ENCODE data around the gene MMS22L.

MMS22L gene

DNA sequence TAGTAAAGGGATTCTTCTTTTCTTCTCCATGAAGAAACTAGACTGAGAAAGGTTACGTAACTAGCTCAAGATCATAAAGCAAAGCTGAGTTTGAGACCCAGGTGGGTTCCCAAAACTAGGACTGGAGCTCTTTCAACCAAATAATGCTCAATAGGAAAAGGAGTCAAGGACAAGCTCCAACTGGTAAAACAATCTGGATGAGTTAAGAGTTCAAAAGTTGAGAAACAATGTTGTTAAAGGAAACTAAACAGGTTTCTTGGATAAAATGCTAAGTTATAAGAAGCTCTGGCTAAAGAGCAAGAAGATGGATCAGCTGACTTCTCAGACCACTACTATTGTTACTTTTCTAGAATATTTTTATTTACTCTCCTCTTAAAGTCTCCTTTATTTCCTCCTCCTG lies 137.3 kb downstream of the MMS22L start:
- no peak for DNase-seq (ENCODE audit: low read depth)

DNA sequence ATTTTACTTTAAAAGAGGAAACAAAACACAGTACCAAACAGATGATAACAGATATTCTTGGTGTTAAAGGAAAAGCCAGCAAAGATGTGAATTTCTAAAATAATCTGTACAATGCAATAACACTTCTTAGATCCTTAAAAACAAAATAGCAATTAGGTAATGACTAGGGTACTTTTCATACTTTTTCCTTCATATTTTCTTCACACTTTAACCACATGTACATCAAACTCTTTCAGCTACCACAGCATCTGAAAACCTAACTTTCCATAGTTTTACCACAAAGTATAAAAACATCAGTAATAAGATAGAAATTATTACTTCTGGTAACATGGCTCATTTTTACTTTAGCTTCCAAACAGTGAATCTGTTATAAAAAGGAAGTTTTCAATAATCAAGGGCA lies 141.3 kb downstream of the MMS22L start:
- DNase-seq (ENCODE audit: low read depth) = no peak

DNA sequence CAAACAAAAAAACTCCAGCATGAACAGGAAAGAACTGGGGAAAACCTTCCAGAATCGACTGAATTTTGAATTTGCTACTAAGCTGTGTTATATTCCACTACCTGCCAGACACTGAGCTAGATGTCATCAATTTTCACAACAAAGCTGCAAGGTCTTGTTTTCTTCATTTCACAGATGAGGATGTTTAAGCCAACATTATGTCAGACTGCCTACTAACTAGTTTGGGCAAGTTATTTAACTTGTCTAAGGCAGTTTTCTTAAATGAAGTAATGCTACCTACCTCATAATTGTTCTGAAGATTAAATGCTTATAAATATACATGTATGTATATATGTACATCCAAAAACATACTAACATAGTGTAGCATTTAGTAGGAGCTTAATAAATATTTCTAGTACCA lies 144.4 kb downstream of the MMS22L start:
- DNase-seq (ENCODE audit: low read depth) = no peak

GRCh38 chr6:97136626-97137358 lies 146.2 kb downstream of the MMS22L start:
- no peak for DNase-seq (ENCODE audit: low read depth)

DNA sequence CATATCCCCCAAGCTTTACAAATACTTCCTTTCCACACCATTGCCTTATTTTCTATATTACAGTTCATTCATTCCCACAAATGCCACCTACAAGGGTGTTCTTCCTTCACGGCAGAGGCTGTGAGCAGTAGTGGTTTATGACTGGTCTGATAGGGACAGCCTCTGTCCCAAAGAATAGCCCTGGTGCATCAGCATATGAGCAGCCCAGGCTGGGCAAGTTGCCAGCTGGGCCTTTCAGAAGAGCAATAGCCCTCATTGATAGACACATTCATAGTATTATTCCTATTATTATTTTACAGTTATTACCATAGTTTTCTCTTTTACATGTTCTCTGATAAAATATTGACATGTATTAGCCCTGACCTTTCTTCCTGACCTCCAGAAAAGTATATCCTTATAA lies 149.9 kb downstream of the MMS22L start:
- no peak for DNase-seq (ENCODE audit: low read depth)

- no peak for DNase-seq (ENCODE audit: low read depth)
Measured at GRCh38 chr6:97129106-97129505, 153.9 kb downstream of the MMS22L start.

DNA sequence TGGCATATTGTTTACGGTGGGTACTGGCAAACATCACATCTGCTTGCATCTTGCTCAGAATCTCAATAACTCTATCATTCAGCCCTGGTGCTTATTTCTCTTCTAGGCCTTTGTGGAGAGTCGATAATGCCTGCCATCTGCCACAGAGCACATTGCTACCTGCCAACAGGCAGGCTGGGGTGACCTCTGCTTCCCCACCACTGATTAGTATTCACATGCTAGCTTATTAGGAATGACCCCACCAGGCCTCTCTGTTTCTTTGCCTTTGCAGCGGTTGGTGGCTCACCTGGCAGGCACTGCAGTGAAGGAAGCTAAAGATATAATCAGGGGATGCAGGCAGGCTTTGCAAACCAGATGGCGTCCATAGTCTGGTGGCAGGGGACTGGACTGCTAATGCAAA lies 154.5 kb downstream of the MMS22L start:
- DNase-seq (ENCODE audit: low read depth) = no peak

- no peak for DNase-seq (ENCODE audit: low read depth)
Measured at GRCh38 chr6:97123652-97124051, 159.4 kb downstream of the MMS22L start.

GRCh38 chr6:97123112-97123511 lies 159.9 kb downstream of the MMS22L start:
- DNase-seq (ENCODE audit: low read depth) = no peak

GRCh38 chr6:97120511-97120910 lies 162.5 kb downstream of the MMS22L start:
- DNase-seq (ENCODE audit: low read depth) = no peak

GRCh38 chr6:97114645-97115044 lies 168.4 kb downstream of the MMS22L start:
- no peak for DNase-seq (ENCODE audit: low read depth)

- DNase-seq (ENCODE audit: low read depth) = no peak
Measured at GRCh38 chr6:97113170-97113569, 169.8 kb downstream of the MMS22L start.

- no peak for DNase-seq (ENCODE audit: low read depth)
Measured at GRCh38 chr6:97111243-97111642, 171.8 kb downstream of the MMS22L start.

DNA sequence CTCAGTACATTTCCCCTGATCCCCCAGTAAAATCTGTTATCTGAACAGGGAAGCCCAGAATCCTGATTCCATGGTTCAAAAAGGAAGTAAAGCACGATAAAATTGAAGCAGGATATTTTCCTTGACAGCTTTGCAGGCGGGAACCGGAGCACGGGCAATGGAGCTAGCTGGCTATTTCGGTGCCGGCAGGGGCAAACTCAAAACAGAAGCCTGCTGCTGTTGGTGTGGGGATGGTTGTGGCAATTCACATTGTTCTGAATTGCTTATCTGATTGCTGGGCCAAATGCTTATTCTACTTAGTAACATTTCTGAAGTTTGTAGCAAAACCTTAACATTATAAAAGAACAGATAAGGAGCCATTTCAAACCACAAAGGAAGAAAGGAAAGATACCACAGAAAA lies 172.4 kb downstream of the MMS22L start:
- DNase-seq (ENCODE audit: low read depth) = no peak

GRCh38 chr6:97110149-97110548 lies 172.9 kb downstream of the MMS22L start:
- DNase-seq (ENCODE audit: low read depth) = no peak

- no peak for DNase-seq (ENCODE audit: low read depth)
Measured at GRCh38 chr6:97109444-97109843, 173.6 kb downstream of the MMS22L start.

GRCh38 chr6:97102145-97102790 lies 180.7 kb downstream of the MMS22L start:
- DNase-seq (ENCODE audit: low read depth) = no peak

- DNase-seq (ENCODE audit: low read depth) = no peak
Measured at GRCh38 chr6:97100696-97101095, 182.3 kb downstream of the MMS22L start.

- DNase-seq (ENCODE audit: low read depth) = no peak
Measured at GRCh38 chr6:97097068-97098047, 185.7 kb downstream of the MMS22L start.

GRCh38 chr6:97095311-97095850 lies 187.6 kb downstream of the MMS22L start:
- DNase-seq (ENCODE audit: low read depth) = no peak

DNA sequence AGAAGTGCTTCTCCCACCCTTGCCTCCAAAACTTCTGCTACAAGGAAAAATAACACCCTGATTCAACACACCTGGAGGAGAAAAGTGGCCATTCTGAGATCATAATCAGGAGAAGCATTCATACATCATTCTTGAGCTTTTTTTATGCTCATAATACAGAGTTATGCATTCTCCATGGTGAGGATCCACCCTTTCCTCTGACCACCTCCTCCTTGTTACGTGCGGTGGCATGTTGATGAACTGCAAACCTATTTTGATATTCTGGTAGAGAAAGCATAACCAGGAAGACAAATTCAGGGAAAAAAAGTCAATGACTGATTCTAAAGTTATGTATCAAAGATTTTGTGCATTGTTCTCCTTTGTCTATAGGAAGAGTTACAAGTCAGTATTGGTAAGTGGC lies 188.6 kb downstream of the MMS22L start:
- no peak for DNase-seq (ENCODE audit: low read depth)

DNA sequence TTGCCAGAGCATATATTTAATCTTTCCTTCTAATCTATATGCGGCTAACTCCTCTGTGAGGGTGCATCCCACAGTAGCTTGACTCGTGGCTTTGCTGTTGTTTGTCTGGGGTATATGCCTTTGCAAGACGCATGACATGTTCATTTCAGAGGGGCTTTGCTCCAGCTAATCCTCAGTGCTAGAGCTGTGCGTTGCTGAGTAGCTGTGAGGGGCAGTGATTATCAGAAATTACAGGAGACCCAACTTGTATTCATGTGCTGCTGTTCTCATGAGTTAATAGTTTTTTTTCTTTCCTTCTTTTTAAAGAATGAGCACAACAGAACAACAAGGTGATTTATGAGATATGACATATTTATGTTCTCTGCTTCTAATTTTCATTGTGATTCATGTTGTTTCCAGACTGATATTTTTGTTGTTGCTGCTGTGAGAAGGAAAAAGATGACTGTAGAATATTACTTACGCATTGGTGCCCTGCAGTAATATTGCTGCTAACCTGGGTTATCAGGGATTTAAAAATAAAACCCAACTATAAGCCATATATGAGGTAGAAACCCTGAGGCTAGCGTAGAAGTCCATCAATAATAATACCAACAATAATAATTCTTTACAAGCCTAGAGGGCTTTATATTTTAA lies 190.2 kb downstream of the MMS22L start:
- DNase-seq (ENCODE audit: low read depth) = no peak
